ENCODE measurements around the gene PLCB4.

PLCB4 gene

DNA sequence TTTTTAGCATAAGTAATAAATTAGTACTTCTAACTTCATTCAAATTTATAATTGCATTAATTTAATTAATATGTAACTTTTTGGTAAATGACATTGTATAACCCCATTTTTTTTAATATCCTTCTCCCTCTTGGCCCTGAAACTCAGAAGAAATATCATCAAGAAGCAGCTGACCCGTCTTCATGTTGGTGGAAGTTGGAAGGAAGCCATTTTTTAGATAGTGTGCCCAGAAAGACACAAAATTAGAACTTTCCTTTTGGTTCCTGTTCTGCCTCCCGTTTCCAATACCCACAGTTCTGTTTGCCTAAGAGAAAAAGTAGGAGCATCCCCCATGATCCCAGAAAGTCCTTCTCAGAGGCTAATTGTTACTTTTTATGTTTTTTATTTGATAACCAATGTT, 65.5 kb downstream of the PLCB4 start:
- TF ChIP-seq SIN3A (IDR thresholded peaks at IDR 0.05; ENCODE audit: borderline replicate concordance, insufficient read depth, low read length), result no peak
- no peak for TF ChIP-seq TAF1 (IDR thresholded peaks at IDR 0.05; ENCODE audit: borderline replicate concordance, insufficient read depth, low read length)
- TF ChIP-seq POLR2AphosphoS5 (IDR thresholded peaks at IDR 0.05; ENCODE audit: low read depth, low read length), result no peak
- TF ChIP-seq, protein P1, sequence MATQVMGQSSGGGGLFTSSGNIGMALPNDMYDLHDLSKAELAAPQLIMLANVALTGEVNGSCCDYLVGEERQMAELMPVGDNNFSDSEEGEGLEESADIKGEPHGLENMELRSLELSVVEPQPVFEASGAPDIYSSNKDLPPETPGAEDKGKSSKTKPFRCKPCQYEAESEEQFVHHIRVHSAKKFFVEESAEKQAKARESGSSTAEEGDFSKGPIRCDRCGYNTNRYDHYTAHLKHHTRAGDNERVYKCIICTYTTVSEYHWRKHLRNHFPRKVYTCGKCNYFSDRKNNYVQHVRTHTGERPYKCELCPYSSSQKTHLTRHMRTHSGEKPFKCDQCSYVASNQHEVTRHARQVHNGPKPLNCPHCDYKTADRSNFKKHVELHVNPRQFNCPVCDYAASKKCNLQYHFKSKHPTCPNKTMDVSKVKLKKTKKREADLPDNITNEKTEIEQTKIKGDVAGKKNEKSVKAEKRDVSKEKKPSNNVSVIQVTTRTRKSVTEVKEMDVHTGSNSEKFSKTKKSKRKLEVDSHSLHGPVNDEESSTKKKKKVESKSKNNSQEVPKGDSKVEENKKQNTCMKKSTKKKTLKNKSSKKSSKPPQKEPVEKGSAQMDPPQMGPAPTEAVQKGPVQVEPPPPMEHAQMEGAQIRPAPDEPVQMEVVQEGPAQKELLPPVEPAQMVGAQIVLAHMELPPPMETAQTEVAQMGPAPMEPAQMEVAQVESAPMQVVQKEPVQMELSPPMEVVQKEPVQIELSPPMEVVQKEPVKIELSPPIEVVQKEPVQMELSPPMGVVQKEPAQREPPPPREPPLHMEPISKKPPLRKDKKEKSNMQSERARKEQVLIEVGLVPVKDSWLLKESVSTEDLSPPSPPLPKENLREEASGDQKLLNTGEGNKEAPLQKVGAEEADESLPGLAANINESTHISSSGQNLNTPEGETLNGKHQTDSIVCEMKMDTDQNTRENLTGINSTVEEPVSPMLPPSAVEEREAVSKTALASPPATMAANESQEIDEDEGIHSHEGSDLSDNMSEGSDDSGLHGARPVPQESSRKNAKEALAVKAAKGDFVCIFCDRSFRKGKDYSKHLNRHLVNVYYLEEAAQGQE (IDR thresholded peaks at IDR 0.05; ENCODE audit: insufficient read depth in 1 of 2, low read depth in 2 of 2, low read length in 2 of 2), result no peak
- TF ChIP-seq FOXP2 (optimal IDR thresholded peaks at IDR 0.05; ENCODE audit: borderline replicate concordance, extremely low read depth, extremely low read length, insufficient read depth), result no peak

DNA sequence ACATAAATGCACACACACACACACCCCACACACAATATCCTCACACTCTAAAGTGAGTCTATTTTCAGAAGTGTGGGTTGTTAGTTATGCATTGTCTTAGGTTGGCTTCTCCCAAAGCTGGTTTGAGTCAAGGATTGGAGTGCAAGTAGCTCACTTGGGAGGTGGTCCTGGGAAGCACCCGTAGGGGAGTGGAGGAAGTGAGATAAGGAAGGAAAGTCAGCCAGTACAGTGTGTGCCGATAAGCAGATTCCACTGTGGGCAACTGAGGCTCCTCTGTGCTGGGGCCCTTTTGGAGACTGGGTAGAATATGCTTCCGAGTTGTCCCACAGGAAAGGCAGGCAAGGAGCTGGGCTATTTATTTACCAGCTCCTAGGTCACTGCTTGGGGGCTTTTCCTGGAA, 67.2 kb downstream of the PLCB4 start:
- TF ChIP-seq SIN3A (IDR thresholded peaks at IDR 0.05; ENCODE audit: borderline replicate concordance, insufficient read depth, low read length) (no peak), POLR2AphosphoS5 (IDR thresholded peaks at IDR 0.05; ENCODE audit: low read depth, low read length) (no peak), TAF1 (IDR thresholded peaks at IDR 0.05; ENCODE audit: borderline replicate concordance, insufficient read depth, low read length) (no peak), FOXP2 (optimal IDR thresholded peaks at IDR 0.05; ENCODE audit: borderline replicate concordance, extremely low read depth, extremely low read length, insufficient read depth) (no peak)
- TF ChIP-seq, protein P1 (IDR thresholded peaks at IDR 0.05; ENCODE audit: insufficient read depth in 1 of 2, low read depth in 2 of 2, low read length in 2 of 2), result no peak

DNA sequence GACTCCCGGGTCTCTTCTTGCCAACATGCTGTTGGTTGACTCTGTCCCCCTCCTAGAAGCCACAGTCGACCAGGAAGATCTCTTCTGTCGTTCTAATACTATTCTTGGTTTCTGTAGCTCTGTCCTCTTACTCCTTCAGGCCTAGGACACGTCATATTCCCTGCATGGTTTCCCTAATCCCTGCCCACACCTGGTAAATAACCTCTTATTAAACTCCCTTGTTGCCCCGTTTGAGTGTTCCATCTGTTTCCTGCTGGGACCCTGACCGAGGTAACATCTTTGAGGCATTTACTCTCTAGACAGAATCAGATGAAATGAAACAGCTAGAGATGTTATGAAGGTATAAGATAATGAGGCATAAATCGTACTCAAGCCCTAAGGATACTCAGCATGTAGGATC, 68.1 kb downstream of the PLCB4 start:
- TF ChIP-seq TAF1 (IDR thresholded peaks at IDR 0.05; ENCODE audit: borderline replicate concordance, insufficient read depth, low read length), result no peak
- TF ChIP-seq POLR2AphosphoS5 (IDR thresholded peaks at IDR 0.05; ENCODE audit: low read depth, low read length), result no peak
- no peak for TF ChIP-seq FOXP2 (optimal IDR thresholded peaks at IDR 0.05; ENCODE audit: borderline replicate concordance, extremely low read depth, extremely low read length, insufficient read depth)
- no peak for TF ChIP-seq SIN3A (IDR thresholded peaks at IDR 0.05; ENCODE audit: borderline replicate concordance, insufficient read depth, low read length)
- TF ChIP-seq, protein P1 (IDR thresholded peaks at IDR 0.05; ENCODE audit: insufficient read depth in 1 of 2, low read depth in 2 of 2, low read length in 2 of 2), result no peak

DNA sequence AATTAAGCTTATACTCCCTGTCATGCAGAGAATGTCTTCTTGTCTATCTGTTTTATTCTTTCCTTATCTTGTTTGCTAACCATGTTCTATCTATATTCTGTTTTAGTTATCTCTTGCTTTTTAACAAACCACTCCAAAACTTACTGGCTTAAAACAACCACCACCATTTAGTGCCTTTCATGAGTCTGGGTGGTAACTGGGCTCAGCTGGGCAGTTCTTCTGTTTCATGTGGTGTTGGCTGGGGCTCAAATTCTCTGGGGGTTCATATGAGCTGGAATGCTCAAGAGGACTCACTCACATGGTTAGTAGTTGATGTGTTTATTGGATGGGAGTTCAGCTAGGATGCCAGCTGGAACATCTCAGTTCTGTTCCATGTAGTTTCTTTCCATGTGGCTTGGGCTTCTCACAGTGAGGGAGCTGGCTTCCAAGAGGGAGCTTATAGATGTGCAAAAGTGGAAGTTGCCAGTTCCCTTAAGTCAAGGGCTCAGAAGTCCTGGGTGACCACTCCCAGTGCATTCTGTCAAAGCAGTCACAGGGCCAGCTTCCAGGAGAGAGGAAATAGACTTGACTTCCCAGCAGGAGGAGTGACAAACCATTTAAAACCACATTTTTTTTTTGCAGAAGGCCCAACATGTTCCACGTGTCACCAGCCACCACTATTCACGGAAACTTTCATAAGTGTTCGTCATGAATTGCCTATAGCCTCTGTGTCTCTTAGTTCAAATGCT, 70.4 kb downstream of the PLCB4 start:
- TF ChIP-seq, protein P1 (IDR thresholded peaks at IDR 0.05; ENCODE audit: insufficient read depth in 1 of 2, low read depth in 2 of 2, low read length in 2 of 2), result no peak
- TF ChIP-seq SIN3A (IDR thresholded peaks at IDR 0.05; ENCODE audit: borderline replicate concordance, insufficient read depth, low read length) (no peak), TAF1 (IDR thresholded peaks at IDR 0.05; ENCODE audit: borderline replicate concordance, insufficient read depth, low read length) (no peak), POLR2AphosphoS5 (IDR thresholded peaks at IDR 0.05; ENCODE audit: low read depth, low read length) (no peak), FOXP2 (optimal IDR thresholded peaks at IDR 0.05; ENCODE audit: borderline replicate concordance, extremely low read depth, extremely low read length, insufficient read depth) (no peak)

All from PFSK-1 (cell line).